ENCODE measurements around the gene FAM217A.

The FAM217A gene

GRCh38 chr6:4085332-4085700 lies 6.4 kb upstream of the FAM217A start:
- no peak for DNase-seq (ENCODE audit: low spot score)

- no peak for DNase-seq (ENCODE audit: low spot score)
Measured at GRCh38 chr6:4084444-4085331, 5.8 kb upstream of the FAM217A start.

- no peak for DNase-seq (ENCODE audit: low spot score)
Measured at GRCh38 chr6:4074478-4075235, 4.3 kb downstream of the FAM217A start.

GRCh38 chr6:4071330-4071729 lies 7.6 kb downstream of the FAM217A start:
- no peak for DNase-seq (ENCODE audit: low spot score)

- no peak for DNase-seq (ENCODE audit: low spot score)
Measured at GRCh38 chr6:4069199-4069598, 9.7 kb downstream of the FAM217A start.

GRCh38 chr6:4067673-4068072 lies 11.3 kb downstream of the FAM217A start:
- DNase-seq (ENCODE audit: low spot score), result no peak

GRCh38 chr6:4066029-4066755 lies 12.7 kb downstream of the FAM217A start:
- DNase-seq (ENCODE audit: low spot score), result no peak

- no peak for DNase-seq (ENCODE audit: low spot score)
Measured at GRCh38 chr6:4059115-4059777, 19.7 kb downstream of the FAM217A start.

GRCh38 chr6:4057036-4057435 lies 21.9 kb downstream of the FAM217A start:
- no peak for DNase-seq (ENCODE audit: low spot score)

GRCh38 chr6:4055420-4056041 lies 23.4 kb downstream of the FAM217A start:
- no peak for DNase-seq (ENCODE audit: low spot score)

GRCh38 chr6:4049246-4049645 lies 29.7 kb downstream of the FAM217A start:
- DNase-seq (ENCODE audit: low spot score), result no peak

- no peak for DNase-seq (ENCODE audit: low spot score)
Measured at GRCh38 chr6:4041480-4041879, 37.5 kb downstream of the FAM217A start.

GRCh38 chr6:4039348-4039747 lies 39.6 kb downstream of the FAM217A start:
- DNase-seq (ENCODE audit: low spot score), result no peak

- DNase-seq (ENCODE audit: low spot score), result no peak
Measured at GRCh38 chr6:4036581-4036980, 42.4 kb downstream of the FAM217A start.

- DNase-seq (ENCODE audit: low spot score), result no peak
Measured at GRCh38 chr6:4032475-4032874, 46.5 kb downstream of the FAM217A start.

- DNase-seq (ENCODE audit: low spot score), result no peak
Measured at GRCh38 chr6:4031442-4031841, 47.5 kb downstream of the FAM217A start.

GRCh38 chr6:4030669-4031068 lies 48.3 kb downstream of the FAM217A start:
- no peak for DNase-seq (ENCODE audit: low spot score)

- DNase-seq (ENCODE audit: low spot score), result no peak
Measured at GRCh38 chr6:4029687-4030086, 49.2 kb downstream of the FAM217A start.

- DNase-seq (ENCODE audit: low spot score), result no peak
Measured at GRCh38 chr6:4028051-4028450, 50.9 kb downstream of the FAM217A start.

- no peak for DNase-seq (ENCODE audit: low spot score)
Measured at GRCh38 chr6:4025681-4026080, 53.3 kb downstream of the FAM217A start.

GRCh38 chr6:4023240-4023639 lies 55.7 kb downstream of the FAM217A start:
- DNase-seq (ENCODE audit: low spot score), result no peak

Measured in HuH-7 (cell line).